ENCODE measurements around the gene HIF1AN. TPM values are rescaled to one million over a fixed set of nuclear protein-coding genes. Genes with fewer than 3 reads are reported as not detected.

The HIF1AN gene
- total RNA-seq, 1 experiment from 2014 or later, result 58.7 TPM

DNA sequence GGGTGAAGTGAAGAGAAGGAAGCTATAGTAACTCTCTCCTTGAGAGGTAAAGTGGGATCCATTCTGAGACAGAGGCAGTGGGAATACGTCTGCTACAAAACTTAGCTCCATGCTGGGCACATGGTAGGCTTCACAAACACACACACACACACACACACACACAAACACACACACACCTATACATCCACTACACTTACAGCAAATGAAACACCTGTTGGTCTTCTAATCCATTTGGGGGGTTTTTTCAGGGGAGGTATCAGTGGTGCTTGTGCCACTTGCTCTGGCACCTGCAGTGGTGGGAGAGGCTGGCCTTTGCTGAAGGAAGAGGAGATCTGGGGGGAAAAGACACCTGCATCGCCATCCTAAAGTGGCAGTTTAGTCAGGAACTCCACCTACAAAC, 30.6 kb upstream of the HIF1AN start:
- DNase-seq, result no peak
- Histone ChIP-seq H2AFZ (ENCODE audit: low read length) (no peak overlapping the region), H3K79me2 (ENCODE audit: insufficient read depth, low read length) (no peaks in the 10 kb centered on the region), H2BK15ac (ENCODE audit: low read depth, low read length) (no peak overlapping the region), H2BK5ac (ENCODE audit: insufficient read length, low read length) (no peak overlapping the region), H3K14ac (ENCODE audit: insufficient read depth, low read length) (no peak overlapping the region), H3K18ac (ENCODE audit: insufficient read length, low read depth, low read length) (no peak overlapping the region), H3K9ac (ENCODE audit: extremely low read depth, insufficient read length, low read length) (no peak overlapping the region), H3K9me3 (ENCODE audit: control insufficient read depth, low read depth, low read length) (no peaks in the 10 kb centered on the region), H3K4me2 (ENCODE audit: insufficient read depth, insufficient read length, low read length) (no peak overlapping the region), H3K23ac (ENCODE audit: insufficient read length, low read depth, low read length) (no peak overlapping the region), H3K23me2 (ENCODE audit: insufficient read length, low read depth, low read length, poor library complexity, severe bottlenecking) (no peaks in the 10 kb centered on the region), H2BK12ac (ENCODE audit: insufficient read length, low read depth, low read length) (no peak overlapping the region), H4K5ac (ENCODE audit: insufficient read length, low read depth, low read length) (no peak overlapping the region), H3K27ac (ENCODE audit: insufficient read length, low read depth, low read length) (no peak overlapping the region), H3K4me1 (ENCODE audit: insufficient read depth, low read length) (no peaks in the 10 kb centered on the region), H2AK5ac (ENCODE audit: insufficient read length, low read length) (no peak overlapping the region), H4K8ac (replicated peaks; ENCODE audit: insufficient read length, low read depth, low read length) (no peak overlapping the region), H2BK120ac (ENCODE audit: low read depth, low read length, poor library complexity, severe bottlenecking) (no peak overlapping the region), H3K4ac (ENCODE audit: low read depth, low read length) (no peak overlapping the region), H3K79me1 (ENCODE audit: insufficient read depth, low read depth, low read length, poor library complexity, severe bottlenecking) (no peaks in the 10 kb centered on the region), H3K56ac (ENCODE audit: insufficient read length, low read depth, low read length) (no peak overlapping the region), H4K20me1 (ENCODE audit: control insufficient read depth, insufficient read depth, insufficient read length) (no peaks in the 10 kb centered on the region), H3K27me3 (ENCODE audit: insufficient read depth, low read length) (no peaks in the 10 kb centered on the region), H3T11ph (ENCODE audit: low read length) (no peak overlapping the region), H4K91ac (ENCODE audit: insufficient read length, low read depth, low read length) (no peak overlapping the region), H2BK20ac (ENCODE audit: low read depth, low read length, poor library complexity, severe bottlenecking) (no peak overlapping the region)
- Mint-ChIP-seq H3K9me3 (no peaks in the 10 kb centered on the region), H3K27ac (no peak overlapping the region), H3K36me3 (ENCODE audit: insufficient read depth in 1 of 3, low read depth in 3 of 3) (peaks cover 0 to 11% (median 0%) of the 10 kb centered on the region in 3 experiments; a peak in 2 of 7 replicates), H3K4me3 (no peak overlapping the region), H3K27me3 (ENCODE audit: low read depth) (peaks cover 63% of the 10 kb centered on the region), H3K4me1 (peaks cover 2% of the 10 kb centered on the region in 2 experiments; a peak in 2 of 4 replicates)
- TF ChIP-seq, protein P1, sequence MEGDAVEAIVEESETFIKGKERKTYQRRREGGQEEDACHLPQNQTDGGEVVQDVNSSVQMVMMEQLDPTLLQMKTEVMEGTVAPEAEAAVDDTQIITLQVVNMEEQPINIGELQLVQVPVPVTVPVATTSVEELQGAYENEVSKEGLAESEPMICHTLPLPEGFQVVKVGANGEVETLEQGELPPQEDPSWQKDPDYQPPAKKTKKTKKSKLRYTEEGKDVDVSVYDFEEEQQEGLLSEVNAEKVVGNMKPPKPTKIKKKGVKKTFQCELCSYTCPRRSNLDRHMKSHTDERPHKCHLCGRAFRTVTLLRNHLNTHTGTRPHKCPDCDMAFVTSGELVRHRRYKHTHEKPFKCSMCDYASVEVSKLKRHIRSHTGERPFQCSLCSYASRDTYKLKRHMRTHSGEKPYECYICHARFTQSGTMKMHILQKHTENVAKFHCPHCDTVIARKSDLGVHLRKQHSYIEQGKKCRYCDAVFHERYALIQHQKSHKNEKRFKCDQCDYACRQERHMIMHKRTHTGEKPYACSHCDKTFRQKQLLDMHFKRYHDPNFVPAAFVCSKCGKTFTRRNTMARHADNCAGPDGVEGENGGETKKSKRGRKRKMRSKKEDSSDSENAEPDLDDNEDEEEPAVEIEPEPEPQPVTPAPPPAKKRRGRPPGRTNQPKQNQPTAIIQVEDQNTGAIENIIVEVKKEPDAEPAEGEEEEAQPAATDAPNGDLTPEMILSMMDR (conservative IDR thresholded peaks at IDR 0.05), result no peak
- no CpG with 5 or more reads among the region's 2 CpGs for WGBS (ENCODE audit: extremely low coverage, insufficient read length, low lambda C conversion rate)

All from H9 (cell line).